RWPE1 (cell line): ENCODE measurements around the gene FOXD2.

ENCODE experiments used
- CTCF ChIA-PET: fragments of 350-600 bp; sonication (Branson Sonifier 250); formaldehyde crosslinking; extraction: SDS; loops from one replicate; lab custom pipeline; 2021; lab: Yijun Ruan, JAX
- POLR2A ChIA-PET: fragments of 400-600 bp; formaldehyde crosslinking; extraction: SDS; loops from one replicate; lab custom pipeline; 2020; ENCODE audit warnings: antibody characterized with exemption; ENCODE audit not compliant: low non-redundant PET; lab: Yijun Ruan, JAX
- DNase-seq: peaks from one replicate; pipeline ENCODE4 v3.0.0; 2012; ENCODE audit warnings: low spot score
- H3K27ac ChIP-seq: fragments of 450-650 bp; 2 replicates; pipeline ENCODE4 v1.5.1; 2017
- CTCF ChIP-seq: fragments of 450-650 bp; conservative IDR thresholded peaks from 2 replicates; pipeline ENCODE4 v1.5.1; 2017; ENCODE audit warnings: low read depth, mild to moderate bottlenecking

The FOXD2 gene

GRCh38 chr1:47440599-47441081, 2.8 kb downstream of the FOXD2 start:
- no peak for TF ChIP-seq CTCF
- no peak overlapping the region for H3K27ac ChIP-seq
- ChIA-PET POLR2A (no interaction called here), CTCF (interaction anchor here (1.0 kb wide), 2 partner anchors 52 to 270 kb away, joined by 3 to 5 read pairs; no protein-coding TSS in a partner anchor)
- no peak for DNase-seq

GRCh38 chr1:47441450-47442106, 3.7 kb downstream of the FOXD2 start:
- CTCF ChIA-PET: interaction anchor here (0.7 to 1.0 kb wide), 2 partner anchors 53 to 65 kb away, joined by 3 to 5 read pairs; no protein-coding TSS in a partner anchor
- TF ChIP-seq CTCF: no peak
- H3K27ac ChIP-seq: no peak overlapping the region
- no peak for DNase-seq
- POLR2A ChIA-PET: no interaction called here

GRCh38 chr1:47442202-47442601, 4.4 kb downstream of the FOXD2 start:
- ChIA-PET POLR2A (no interaction called here), CTCF (interaction anchor here (0.7 to 0.9 kb wide), 2 partner anchors 10 to 64 kb away, joined by 3 read pairs; no protein-coding TSS in a partner anchor)
- H3K27ac ChIP-seq: no peak overlapping the region
- no peak for TF ChIP-seq CTCF
- no peak for DNase-seq

- POLR2A ChIA-PET: no interaction called here
Observed at GRCh38 chr1:47442842-47443529, 5.1 kb downstream of the FOXD2 start.

GRCh38 chr1:47443530-47444296, 5.9 kb downstream of the FOXD2 start:
- no peak for TF ChIP-seq CTCF
- no peak overlapping the region for H3K27ac ChIP-seq
- CTCF ChIA-PET: no interaction called here
- POLR2A ChIA-PET: no interaction called here
- DNase-seq: no peak

More at GRCh38 chr1:47442842-47443529, 5.1 kb downstream of the FOXD2 start:
- H3K27ac ChIP-seq: no peak overlapping the region
- no peak for DNase-seq
- no peak for TF ChIP-seq CTCF
- CTCF ChIA-PET: interaction anchor here (0.7 to 0.9 kb wide), 2 partner anchors 11 to 234 kb away, joined by 3 read pairs; no protein-coding TSS in a partner anchor

GRCh38 chr1:47444297-47444561, 6.4 kb downstream of the FOXD2 start:
- POLR2A ChIA-PET: no interaction called here
- no peak for DNase-seq
- no peak overlapping the region for H3K27ac ChIP-seq
- TF ChIP-seq CTCF: no peak
- CTCF ChIA-PET: no interaction called here
